ENCODE results near the gene TUFM. TPM values are rescaled to one million over a fixed set of nuclear protein-coding genes. Genes with fewer than 3 reads are reported as not detected.
"Not testable (repeated sequence)": the region's sequence is repeated elsewhere in the genome, so short reads cannot be mapped to it uniquely, and the experiment has no call there.

Gene TUFM
- total RNA-seq, 4 donors from 2014 or later = 83.0 to 121 (median 107) TPM

DNA sequence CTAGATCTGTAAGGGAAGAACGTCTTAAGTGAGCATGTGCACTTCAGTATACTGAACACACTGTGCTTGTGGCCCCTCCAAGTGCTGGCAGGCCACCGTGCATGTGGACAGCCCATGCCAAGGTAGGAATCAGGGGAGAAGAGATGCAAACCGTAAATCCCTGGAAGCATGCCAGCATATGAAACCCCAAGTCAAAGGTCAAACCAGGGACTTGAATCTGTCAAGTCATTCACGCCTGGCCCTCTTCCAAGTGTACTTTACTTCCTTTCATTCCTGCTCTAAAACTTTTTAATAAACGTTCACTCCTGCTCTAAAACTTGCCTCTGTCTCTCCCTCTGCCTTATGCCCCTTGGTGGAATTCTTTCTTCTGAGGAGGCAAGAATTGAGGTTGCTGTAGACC, 26.1 kb downstream of the TUFM start:
- H3K27me3 ChIP-seq = no peaks in the 10 kb centered on the region
- H3K4me3 ChIP-seq = no peak overlapping the region
- H3K36me3 ChIP-seq = no peaks in the 10 kb centered on the region
- H3K9me3 ChIP-seq = no peaks in the 10 kb centered on the region
- DNase-seq (ENCODE audit: low spot score in 2 of 2) = no peak
- H3K27ac ChIP-seq = no peak overlapping the region
- 88% methylated on average over 5 of the region's 5 CpGs for WGBS
- H3K4me1 ChIP-seq = peaks cover 12% of the 10 kb centered on the region
- TF ChIP-seq, protein P1, sequence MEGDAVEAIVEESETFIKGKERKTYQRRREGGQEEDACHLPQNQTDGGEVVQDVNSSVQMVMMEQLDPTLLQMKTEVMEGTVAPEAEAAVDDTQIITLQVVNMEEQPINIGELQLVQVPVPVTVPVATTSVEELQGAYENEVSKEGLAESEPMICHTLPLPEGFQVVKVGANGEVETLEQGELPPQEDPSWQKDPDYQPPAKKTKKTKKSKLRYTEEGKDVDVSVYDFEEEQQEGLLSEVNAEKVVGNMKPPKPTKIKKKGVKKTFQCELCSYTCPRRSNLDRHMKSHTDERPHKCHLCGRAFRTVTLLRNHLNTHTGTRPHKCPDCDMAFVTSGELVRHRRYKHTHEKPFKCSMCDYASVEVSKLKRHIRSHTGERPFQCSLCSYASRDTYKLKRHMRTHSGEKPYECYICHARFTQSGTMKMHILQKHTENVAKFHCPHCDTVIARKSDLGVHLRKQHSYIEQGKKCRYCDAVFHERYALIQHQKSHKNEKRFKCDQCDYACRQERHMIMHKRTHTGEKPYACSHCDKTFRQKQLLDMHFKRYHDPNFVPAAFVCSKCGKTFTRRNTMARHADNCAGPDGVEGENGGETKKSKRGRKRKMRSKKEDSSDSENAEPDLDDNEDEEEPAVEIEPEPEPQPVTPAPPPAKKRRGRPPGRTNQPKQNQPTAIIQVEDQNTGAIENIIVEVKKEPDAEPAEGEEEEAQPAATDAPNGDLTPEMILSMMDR (IDR thresholded peaks at IDR 0.05) = no peak
- no peak for TF ChIP-seq EP300 (IDR thresholded peaks at IDR 0.05)
- TF ChIP-seq POLR2A (IDR thresholded peaks at IDR 0.05) = no peak
- no peak for TF ChIP-seq POLR2AphosphoS5 (IDR thresholded peaks at IDR 0.05)

DNA sequence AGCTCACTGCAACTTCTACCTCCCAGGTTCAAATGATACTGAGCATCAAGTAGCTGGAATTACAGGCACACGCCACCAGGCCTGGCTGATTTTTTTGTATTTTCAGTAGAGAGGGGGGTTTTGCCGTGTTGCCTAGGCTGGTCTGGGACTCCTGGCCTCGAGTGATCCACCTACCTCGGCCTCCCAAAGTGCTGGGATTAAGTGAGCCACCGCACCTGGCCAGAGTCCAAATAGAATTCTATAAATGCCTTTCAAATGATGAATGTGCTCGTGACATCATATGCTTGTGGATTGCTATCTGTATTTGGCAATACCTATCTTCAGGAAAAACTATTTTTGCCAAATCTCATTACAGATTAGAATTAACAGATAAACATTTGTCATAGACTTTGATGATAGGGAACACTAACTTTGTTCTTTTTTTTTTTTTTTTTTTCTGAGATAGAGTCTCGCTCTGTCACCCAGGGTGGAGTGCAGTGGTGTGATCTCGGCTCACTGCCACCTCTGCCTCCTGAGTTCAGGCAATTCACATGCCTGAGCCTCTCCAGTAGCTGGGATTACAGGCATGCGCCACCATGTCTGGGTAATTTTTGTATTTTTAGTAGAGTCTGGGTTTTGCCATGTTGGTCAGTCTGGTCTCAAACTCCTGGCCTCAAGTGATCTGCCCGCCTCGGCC, 38.6 kb downstream of the TUFM start:
- not testable (repeated sequence) for H3K4me3 ChIP-seq, H3K27me3 ChIP-seq
- no CpG with 5 or more reads among the region's 11 CpGs for WGBS

DNA sequence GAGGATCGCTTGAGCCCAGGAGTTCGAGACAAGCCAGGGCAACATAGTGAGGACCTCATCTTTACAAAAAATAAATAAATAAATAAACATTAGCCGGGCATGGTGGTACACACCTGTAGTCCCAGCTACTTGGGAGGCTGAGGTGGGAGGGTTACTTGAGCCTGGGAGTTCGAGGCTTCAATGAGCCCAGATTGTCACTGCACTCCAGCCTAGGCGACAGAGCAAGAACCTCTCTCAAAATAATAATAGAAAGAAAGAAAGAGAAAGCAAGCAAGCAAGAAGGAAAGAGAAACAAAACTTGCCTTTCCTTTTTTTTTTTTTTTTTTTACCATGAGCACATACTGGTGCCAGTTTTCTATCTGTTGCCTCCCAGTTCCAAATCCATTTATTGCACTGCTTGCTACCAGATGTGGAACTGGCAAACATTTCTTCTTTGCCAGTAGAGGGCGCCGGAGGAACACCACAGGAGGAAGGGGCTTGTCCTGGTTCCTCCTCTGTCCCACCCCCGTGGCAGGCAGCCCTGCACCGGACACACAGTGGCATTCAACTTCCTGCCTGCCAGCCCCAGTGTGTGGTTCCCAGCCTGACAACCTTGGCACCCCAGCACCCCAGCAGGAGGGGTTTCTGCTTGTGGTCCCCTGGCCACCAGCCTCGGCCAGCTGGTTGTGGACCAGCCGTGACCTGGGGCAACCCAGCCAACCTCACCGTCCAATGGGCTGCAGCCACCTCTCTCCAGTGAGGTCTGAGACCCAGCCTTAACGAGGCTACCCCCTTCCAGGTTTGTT, 43.7 kb downstream of the TUFM start:
- not testable (repeated sequence) for H3K36me3 ChIP-seq, H3K9me3 ChIP-seq, H3K4me3 ChIP-seq, H3K27me3 ChIP-seq, H3K4me1 ChIP-seq, H3K27ac ChIP-seq
- peak; percentile 60 to 83 for DNase-seq (ENCODE audit: low spot score in 2 of 2)
- 72% methylated on average over 5 of the region's 13 CpGs for WGBS

More for the DNA sequence above, 38.6 kb downstream of the TUFM start:
- not testable (repeated sequence) for H3K27ac ChIP-seq; DNase-seq (ENCODE audit: low spot score in 2 of 2); H3K9me3 ChIP-seq; H3K36me3 ChIP-seq; H3K4me1 ChIP-seq

Other genes starting within 250 kb of the TUFM start
- not detected for gene SULT1A2, start 249.3 kb downstream of the TUFM start, total RNA-seq
- 1 to 10 TPM; 1.1 to 9.4 (median 2.6) TPM for gene SULT1A1, start 236.3 kb downstream of the TUFM start, total RNA-seq
- 1 to 10 TPM in 2 of 4 donors, not detected in 2; 1.0 to 4.9 TPM for gene NPIPB8, start 208.3 kb downstream of the TUFM start, total RNA-seq
- gene EIF3C, start 134.9 kb downstream of the TUFM start, total RNA-seq = 100 to 1,000 TPM; 105 to 235 (median 181) TPM
- 1 to 10 TPM; 3.3 to 9.5 (median 6.1) TPM for gene NPIPB9, start 94.6 kb downstream of the TUFM start, total RNA-seq
- 100 to 1,000 TPM in 3 of 4 donors, 10 to 100 TPM in 1; 88.5 to 236 (median 148) TPM for gene ATXN2L, start 23.3 kb downstream of the TUFM start, total RNA-seq
- gene SH2B1, start 17.5 kb upstream of the TUFM start, total RNA-seq = 10 to 100 TPM; 27.9 to 47.9 (median 37.3) TPM
- under 1 TPM in 2 of 4 donors, not detected in 2; 0.34 to 0.72 TPM for gene ATP2A1, start 32.1 kb upstream of the TUFM start, total RNA-seq
- 100 to 1,000 TPM in 1 of 4 donors, 10 to 100 TPM in 3; 66.7 to 108 (median 81.5) TPM for gene RABEP2, start 78.9 kb upstream of the TUFM start, total RNA-seq
- 1 to 10 TPM in 1 of 4 donors, under 1 TPM in 1, not detected in 2; 0.47 to 2.0 TPM for gene CD19, start 85.6 kb upstream of the TUFM start, total RNA-seq
- 10 to 100 TPM; 26.4 to 65.3 (median 35.1) TPM for gene NFATC2IP, start 104.6 kb upstream of the TUFM start, total RNA-seq
- 10 to 100 TPM; 26.0 to 42.8 (median 32.7) TPM for gene SPNS1, start 128.4 kb upstream of the TUFM start, total RNA-seq
- gene LAT, start 138.7 kb upstream of the TUFM start, total RNA-seq = 10 to 100 TPM in 2 of 4 donors, 1 to 10 TPM in 2; 1.3 to 17.9 (median 9.9) TPM

Data from suprapubic skin (tissue), 4 donors.